ENCODE results near the gene CELF3.

The CELF3 gene

GRCh38 chr1:151720554-151720953 lies 4.0 kb upstream of the CELF3 start:
- no peak for TF ChIP-seq CTCF (IDR thresholded peaks at IDR 0.05; ENCODE audit: control insufficient read depth, insufficient read depth, low read depth, low read length, missing control alignments)
- DNase-seq (ENCODE audit: low read depth), result no peak
- no peak overlapping the region for H3K4me3 ChIP-seq (ENCODE audit: control insufficient read depth, low read depth, low read length)

- no peak overlapping the region for H3K4me3 ChIP-seq (ENCODE audit: control insufficient read depth, low read depth, low read length)
- no peak for TF ChIP-seq CTCF (IDR thresholded peaks at IDR 0.05; ENCODE audit: control insufficient read depth, insufficient read depth, low read depth, low read length, missing control alignments)
- DNase-seq (ENCODE audit: low read depth), result no peak
These were observed 3.5 kb upstream of the CELF3 start for GRCh38 chr1:151720125-151720524.

- TF ChIP-seq CTCF (IDR thresholded peaks at IDR 0.05; ENCODE audit: control insufficient read depth, insufficient read depth, low read depth, low read length, missing control alignments), result no peak
- DNase-seq (ENCODE audit: low read depth), result no peak
- H3K4me3 ChIP-seq (ENCODE audit: control insufficient read depth, low read depth, low read length), result no peak overlapping the region
These were observed 2.1 kb upstream of the CELF3 start for GRCh38 chr1:151718666-151719065.

- no peak for TF ChIP-seq CTCF (IDR thresholded peaks at IDR 0.05; ENCODE audit: control insufficient read depth, insufficient read depth, low read depth, low read length, missing control alignments)
- H3K4me3 ChIP-seq (ENCODE audit: control insufficient read depth, low read depth, low read length), result no peak overlapping the region
- DNase-seq (ENCODE audit: low read depth), result no peak
These were observed 1.4 kb upstream of the CELF3 start for GRCh38 chr1:151718011-151718431.

- no peak for DNase-seq (ENCODE audit: low read depth)
- H3K4me3 ChIP-seq (ENCODE audit: control insufficient read depth, low read depth, low read length), result no peak overlapping the region
These were observed 219 bp downstream of the CELF3 start for GRCh38 chr1:151716405-151716762.

GRCh38 chr1:151715726-151716404 lies 738 bp downstream of the CELF3 start:
- H3K4me3 ChIP-seq (ENCODE audit: control insufficient read depth, low read depth, low read length), result no peak overlapping the region
- TF ChIP-seq CTCF (IDR thresholded peaks at IDR 0.05; ENCODE audit: control insufficient read depth, insufficient read depth, low read depth, low read length, missing control alignments), result no peak
- no peak for DNase-seq (ENCODE audit: low read depth)

More at GRCh38 chr1:151716405-151716762, 219 bp downstream of the CELF3 start:
- TF ChIP-seq CTCF (IDR thresholded peaks at IDR 0.05; ENCODE audit: control insufficient read depth, insufficient read depth, low read depth, low read length, missing control alignments), result no peak

Data from AG09309 (cell line).